ENCODE measurements around the gene OR2C3. TPM values are rescaled to one million over a fixed set of nuclear protein-coding genes. Genes with fewer than 3 reads are reported as not detected.

The OR2C3 gene
- total RNA-seq, 1 experiment from 2014 or later: not detected

Other genes with a start within 250 kb of the OR2C3 start
- 37.4 TPM for gene ZNF496, start 204.6 kb downstream of the OR2C3 start, total RNA-seq (2021; ENCODE audit: unreplicated experiment)
- not detected for gene NLRP3, start 120.3 kb downstream of the OR2C3 start, total RNA-seq (2021; ENCODE audit: unreplicated experiment)
- gene OR2B11, start 78.3 kb downstream of the OR2C3 start, total RNA-seq (2021; ENCODE audit: unreplicated experiment): not detected
- not detected for gene GCSAML, start 12.7 kb upstream of the OR2C3 start, total RNA-seq (2021; ENCODE audit: unreplicated experiment)
- not detected for gene OR2G2, start 51.9 kb upstream of the OR2C3 start, total RNA-seq (2021; ENCODE audit: unreplicated experiment)
- gene OR2G3, start 69.1 kb upstream of the OR2C3 start, total RNA-seq (2021; ENCODE audit: unreplicated experiment): not detected
- gene OR13G1, start 143.3 kb upstream of the OR2C3 start, total RNA-seq (2021; ENCODE audit: unreplicated experiment): not detected
- not detected for gene OR6F1, start 180.2 kb upstream of the OR2C3 start, total RNA-seq (2021; ENCODE audit: unreplicated experiment)
- gene OR14K1, start 202.2 kb upstream of the OR2C3 start, total RNA-seq (2021; ENCODE audit: unreplicated experiment): not detected
- not detected for gene OR14A2, start 211.7 kb upstream of the OR2C3 start, total RNA-seq (2021; ENCODE audit: unreplicated experiment)
- not detected for gene OR1C1, start 224.1 kb upstream of the OR2C3 start, total RNA-seq (2021; ENCODE audit: unreplicated experiment)

Data from HCT116 (cell line).